Endothelial cell of umbilical vein (primary cell): ENCODE data around the gene DCC. TPM values are rescaled to one million over a fixed set of nuclear protein-coding genes. Genes with fewer than 3 reads are reported as not detected.

Experiments
- BruUV-seq: library from RNA; stranded (reverse); fragments of 400-500 nt; replicated peaks from 2 replicates; lab custom pipeline; 2021; lab: Mats Ljungman, UMichigan
- CTCF ChIA-PET: fragments of 300-600, 350-600 bp; sonication (Branson Sonifier 250); formaldehyde crosslinking; loops from one replicate; lab custom pipeline; 2021; ENCODE audit warnings: antibody characterized with exemption, inconsistent platforms; lab: Charles Lee
- POLR2A ChIA-PET: fragments of 300-600, 350-600 bp; sonication (Branson Sonifier 250); formaldehyde crosslinking; loops from one replicate; lab custom pipeline; 2021; ENCODE audit warnings: antibody characterized with exemption, inconsistent platforms; lab: Charles Lee
- DNase-seq: peaks from one replicate; pipeline ENCODE4 v3.0.0-alpha.2; 2011; ENCODE audit warnings: low read depth, low spot score
- FAIRE-seq: peaks from 2 replicates; lab custom pipeline; 2011; peaks lifted over from hg19 to GRCh38; lab: Jason Lieb, UNC
- H2AFZ ChIP-seq: 2 replicates; pipeline ENCODE4 v1.6.0; 2012; ENCODE audit warnings: low read depth, low read length, control low read depth, inconsistent platforms
- H3K27ac ChIP-seq: 2 replicates; pipeline ENCODE4 v1.5.1; 2011; ENCODE audit warnings: low read depth, mild to moderate bottlenecking, control low read depth, low read length, moderate library complexity; ENCODE audit not compliant: insufficient read depth
- H3K27me3 ChIP-seq, 2 experiments: 2 replicates each; pipeline versions ENCODE4 v1.6.0 to v1.6.1; 2011; ENCODE audit warnings: low read length in 2 of 2, mixed read lengths in 1 of 2; ENCODE audit not compliant: control insufficient read depth in 2 of 2, insufficient read depth in 2 of 2
- H3K36me3 ChIP-seq, 2 experiments: 2 replicates in 1 of 2; 3 replicates in 1 of 2; pipeline ENCODE4 v1.5.1; 2011; ENCODE audit warnings: low read length in 2 of 2, mild to moderate bottlenecking in 1 of 2, moderate library complexity in 1 of 2; ENCODE audit not compliant: control insufficient read depth in 2 of 2, insufficient read depth in 2 of 2; ENCODE audit errors: extremely low read depth in 1 of 2
- H3K4me1 ChIP-seq: 3 replicates; pipeline ENCODE4 v1.5.1; 2011; ENCODE audit warnings: mild to moderate bottlenecking, low read length; ENCODE audit not compliant: control insufficient read depth, insufficient read depth; ENCODE audit errors: extremely low read depth
- H3K4me2 ChIP-seq: 2 replicates; pipeline ENCODE4 v1.6.1; 2011; ENCODE audit warnings: low read length, control low read depth, mixed read lengths; ENCODE audit not compliant: insufficient read depth
- H3K4me3 ChIP-seq, 3 experiments: fragments of 200-600 bp in 1 of 3; sonication (generic), shearing (Covaris generic) in 1 of 3; replicated peaks in 1 of 3; 2 replicates each; pipeline ENCODE4 v1.5.1; 2011 to 2016; ENCODE audit warnings: control low read depth in 3 of 3, low read length in 3 of 3, mild to moderate bottlenecking in 2 of 3, inconsistent platforms in 1 of 3, low read depth in 1 of 3, moderate library complexity in 1 of 3; ENCODE audit not compliant: insufficient read depth in 1 of 3
- H3K79me2 ChIP-seq: 2 replicates; pipeline ENCODE4 v1.6.0; 2012; ENCODE audit warnings: low read length, inconsistent platforms; ENCODE audit not compliant: control insufficient read depth, insufficient read depth
- H3K9ac ChIP-seq: replicated peaks from 2 replicates; pipeline ENCODE3; 2011; ENCODE audit warnings: low read length, control low read depth; ENCODE audit not compliant: insufficient read depth; ENCODE audit errors: extremely low read depth
- H3K9me1 ChIP-seq: replicated peaks from 3 replicates; pipeline ENCODE4 v1.6.0; 2011; ENCODE audit warnings: mild to moderate bottlenecking, low read length; ENCODE audit not compliant: control insufficient read depth, insufficient read depth; ENCODE audit errors: extremely low read depth
- H3K9me3 ChIP-seq: replicated peaks from 2 replicates; pipeline ENCODE4 v1.5.1; 2012; ENCODE audit warnings: low read length, inconsistent platforms; ENCODE audit not compliant: control insufficient read depth, insufficient read depth
- H4K20me1 ChIP-seq: replicated peaks from 2 replicates; pipeline ENCODE3; 2011; ENCODE audit warnings: mild to moderate bottlenecking, low read length; ENCODE audit not compliant: control insufficient read depth, insufficient read depth; ENCODE audit errors: extremely low read depth
- EZH2 ChIP-seq: IDR thresholded peaks from 2 replicates; pipeline ENCODE4 v1.6.1; 2012; ENCODE audit warnings: borderline replicate concordance, low read depth, mild to moderate bottlenecking, moderate library complexity, low read length, inconsistent platforms; ENCODE audit not compliant: severe bottlenecking
- FOS ChIP-seq: IDR thresholded peaks from 2 replicates; pipeline ENCODE4 v1.6.1; 2011; ENCODE audit warnings: mild to moderate bottlenecking, low read length, moderate library complexity, borderline replicate concordance; ENCODE audit not compliant: insufficient read depth
- GATA2 ChIP-seq: IDR thresholded peaks from 2 replicates; pipeline ENCODE4 v1.7.0; 2011; ENCODE audit warnings: low read depth, mild to moderate bottlenecking, moderate library complexity, mixed read lengths, low read length; ENCODE audit not compliant: insufficient read length, insufficient read depth
- JUN ChIP-seq: IDR thresholded peaks from 2 replicates; pipeline ENCODE4 v1.6.1; 2011; ENCODE audit warnings: borderline replicate concordance, low read depth; ENCODE audit not compliant: insufficient read length, insufficient read depth
- MYC ChIP-seq: IDR thresholded peaks from one replicate; pipeline ENCODE4 v1.6.1; 2011; ENCODE audit warnings: mild to moderate bottlenecking, low read depth, low read length
- POLR2A ChIP-seq: IDR thresholded peaks from 2 replicates; pipeline ENCODE4 v1.6.1; 2012; ENCODE audit warnings: low read depth, mild to moderate bottlenecking, control low read depth, low read length
- POLR2AphosphoS5 ChIP-seq: IDR thresholded peaks from 2 replicates; pipeline ENCODE4 v1.6.1; 2012; ENCODE audit warnings: low read depth, mild to moderate bottlenecking, control low read depth, low read length, moderate library complexity; ENCODE audit not compliant: insufficient read depth
- dilution Hi-C: fragments of 300-500 bp; cut with MboI; formaldehyde crosslinking; loops from one replicate; pipeline ENCODE4 v1.15.0; 2019; ENCODE audit warnings: low sequenced_read_pairs; ENCODE audit not compliant: extremely low pct_ligation_motif_present
- intact Hi-C: fragments of 100-400 bp; cut with micrococcal nuclease; formaldehyde crosslinking; loops from one replicate; pipeline ENCODE4 v1.10.0; 2022
- polyA plus RNA-seq, 4 experiments: library from polyadenylated mRNA; depleted of rRNA in 3 of 4; stranded (reverse) in 3 of 4; unstranded in 1 of 4; fragments of >200 nt; gene quantifications; 2 replicates each; pipeline versions ENCODE4 v1.2.1 to v1.2.3, GENCODE V29; 2011 to 2012; ENCODE audit warnings: missing spikeins in 1 of 4
- total RNA-seq: library from RNA; stranded (reverse); gene quantifications from 2 replicates; pipeline ENCODE4 v1.2.3, GENCODE V29; 2021
- TF ChIP-seq, protein P1 (sequence below): IDR thresholded peaks from 2 replicates; pipeline ENCODE4 v1.6.1; 2011; ENCODE audit not compliant: insufficient read depth, insufficient read length
- TF ChIP-seq, protein P2 (sequence below), 2 donors: IDR thresholded peaks; 1 replicate in 1 of 2; 2 replicates in 1 of 2; pipeline ENCODE4 v1.5.1; 2011; ENCODE audit warnings: low read length in 2 of 2, mild to moderate bottlenecking in 2 of 2, moderate library complexity in 2 of 2, control low read depth in 1 of 2, inconsistent platforms in 1 of 2, low read depth in 1 of 2; ENCODE audit not compliant: insufficient read depth in 1 of 2; ENCODE audit errors: extremely low read depth in 1 of 2

DCC gene
- total and polyA plus RNA-seq, 2 donors (not counting 3 experiments of a cell fraction or from before 2014, with no cell fraction given): not detected

DNA sequence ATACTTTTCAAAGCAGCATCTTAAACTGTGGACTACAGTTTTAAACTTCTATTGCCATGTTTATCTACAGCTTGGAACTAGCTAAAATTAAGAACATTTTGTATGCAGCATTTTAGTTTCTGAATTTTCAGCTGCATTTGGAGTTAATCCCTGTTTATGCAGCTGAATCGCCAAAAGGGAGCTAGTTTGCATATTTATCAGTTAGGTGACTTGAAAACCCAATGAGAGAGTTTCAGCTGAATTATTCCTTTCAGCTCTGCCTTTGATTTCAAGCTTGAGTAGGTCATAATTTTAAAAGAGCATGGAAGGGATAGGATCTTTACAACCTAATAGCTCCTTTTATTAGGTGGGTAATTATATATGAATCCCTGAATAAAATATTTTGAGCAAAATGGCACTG lies 1191.9 kb downstream of the DCC start:
- Histone ChIP-seq H4K20me1 (no peaks in the 10 kb centered on the region), H3K4me3 (no peak overlapping the region), H3K36me3 (no peaks in the 10 kb centered on the region), H3K4me1 (no peaks in the 10 kb centered on the region), H3K9me1 (no peaks in the 10 kb centered on the region), H3K9ac (no peak overlapping the region), H2AFZ (no peak overlapping the region), H3K27ac (no peak overlapping the region), H3K27me3 (no peaks in the 10 kb centered on the region), H3K9me3 (peaks cover 5% of the 10 kb centered on the region), H3K79me2 (no peaks in the 10 kb centered on the region), H3K4me2 (no peak overlapping the region)
- no peak for FAIRE-seq
- DNase-seq: no peak
- no TSS peak for BruUV-seq
- dilution Hi-C loops: no loop called here
- POLR2A ChIA-PET: no interaction called here
- CTCF ChIA-PET: no interaction called here
- intact Hi-C loops: no loop called here
- TF ChIP-seq POLR2A (no peak), POLR2AphosphoS5 (no peak), GATA2 (no peak), JUN (no peak), EZH2 (no peak), FOS (no peak), MYC (no peak)
- TF ChIP-seq, protein P1, sequence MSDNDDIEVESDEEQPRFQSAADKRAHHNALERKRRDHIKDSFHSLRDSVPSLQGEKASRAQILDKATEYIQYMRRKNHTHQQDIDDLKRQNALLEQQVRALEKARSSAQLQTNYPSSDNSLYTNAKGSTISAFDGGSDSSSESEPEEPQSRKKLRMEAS: no peak
- TF ChIP-seq, protein P2, sequence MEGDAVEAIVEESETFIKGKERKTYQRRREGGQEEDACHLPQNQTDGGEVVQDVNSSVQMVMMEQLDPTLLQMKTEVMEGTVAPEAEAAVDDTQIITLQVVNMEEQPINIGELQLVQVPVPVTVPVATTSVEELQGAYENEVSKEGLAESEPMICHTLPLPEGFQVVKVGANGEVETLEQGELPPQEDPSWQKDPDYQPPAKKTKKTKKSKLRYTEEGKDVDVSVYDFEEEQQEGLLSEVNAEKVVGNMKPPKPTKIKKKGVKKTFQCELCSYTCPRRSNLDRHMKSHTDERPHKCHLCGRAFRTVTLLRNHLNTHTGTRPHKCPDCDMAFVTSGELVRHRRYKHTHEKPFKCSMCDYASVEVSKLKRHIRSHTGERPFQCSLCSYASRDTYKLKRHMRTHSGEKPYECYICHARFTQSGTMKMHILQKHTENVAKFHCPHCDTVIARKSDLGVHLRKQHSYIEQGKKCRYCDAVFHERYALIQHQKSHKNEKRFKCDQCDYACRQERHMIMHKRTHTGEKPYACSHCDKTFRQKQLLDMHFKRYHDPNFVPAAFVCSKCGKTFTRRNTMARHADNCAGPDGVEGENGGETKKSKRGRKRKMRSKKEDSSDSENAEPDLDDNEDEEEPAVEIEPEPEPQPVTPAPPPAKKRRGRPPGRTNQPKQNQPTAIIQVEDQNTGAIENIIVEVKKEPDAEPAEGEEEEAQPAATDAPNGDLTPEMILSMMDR (IDR thresholded peaks at IDR 0.05; ENCODE audit: extremely low read depth in 1 of 2, insufficient read depth in 1 of 2, low read depth in 1 of 2, low read length in 2 of 2): no peak
